K562 (cell line): ENCODE data around the gene FBN1. TPM values are rescaled to one million over a fixed set of nuclear protein-coding genes. Genes with fewer than 3 reads are reported as not detected.

Experiments
- ATAC-seq: fragments of 200-7000 bp; cut with Tn5 transposase; 3 replicates; pipeline ENCODE4 v1.9.1; 2020; ENCODE audit warnings: moderate library complexity
- BruUV-seq: library from RNA; stranded (reverse); fragments of 400-500 nt; replicated peaks from 2 replicates; lab custom pipeline; 2021; lab: Mats Ljungman, UMichigan
- CTCF ChIA-PET: fragments of 300-600 bp; formaldehyde crosslinking; extraction: SDS; loops from one replicate; lab custom pipeline; 2021; ENCODE audit warnings: low intra/inter-chr PET ratio; lab: Yijun Ruan, JAX
- POLR2A ChIA-PET: fragments of 300-600, 350-650 bp; sonication (Branson Sonifier 250); formaldehyde crosslinking; extraction: SDS; loops from one replicate; lab custom pipeline; 2021; ENCODE audit warnings: antibody characterized with exemption, inconsistent platforms; lab: Yijun Ruan, JAX
- DNase-seq, 4 experiments: peaks; one replicate each; pipeline versions ENCODE4 v3.0.0 to v3.0.0-alpha.2; 2011 to 2018; ENCODE audit warnings: low spot score in 3 of 4, mixed read lengths in 3 of 4; ENCODE audit errors: extremely low read depth in 1 of 4
- FAIRE-seq: peaks from 2 replicates; lab custom pipeline; 2011; peaks lifted over from hg19 to GRCh38; lab: Jason Lieb, UNC
- H2AFZ ChIP-seq: 2 replicates; pipeline ENCODE4 v1.6.0; 2011; ENCODE audit warnings: low read depth, low read length, control low read depth, inconsistent platforms
- H3K27ac ChIP-seq: fragments of 200-600 bp; 3 replicates; pipeline ENCODE4 v1.8.0; 2011; ENCODE audit warnings: low read depth, mild to moderate bottlenecking, control low read depth, inconsistent platforms, low read length, moderate library complexity, mixed read lengths; ENCODE audit errors: extremely low read depth
- H3K27me3 ChIP-seq, 2 experiments: fragments of 300-600 bp in 1 of 2; 2 replicates in 1 of 2; 3 replicates in 1 of 2; pipeline versions ENCODE4 v1.6.0 to v1.8.0; 2011; ENCODE audit warnings: inconsistent platforms in 2 of 2, low read length in 2 of 2, mild to moderate bottlenecking in 1 of 2, mixed read lengths in 1 of 2, moderate library complexity in 1 of 2; ENCODE audit not compliant: control insufficient read depth in 2 of 2, insufficient read depth in 2 of 2
- H3K36me3 ChIP-seq: fragments of 300-600 bp; 3 replicates; pipeline ENCODE4 v1.8.0; 2011; ENCODE audit warnings: mild to moderate bottlenecking, low read length, inconsistent platforms; ENCODE audit not compliant: control insufficient read depth, insufficient read depth
- H3K4me1 ChIP-seq, 2 experiments: fragments of 200-600 bp in 1 of 2; replicated peaks in 1 of 2; 2 replicates in 1 of 2; 3 replicates in 1 of 2; pipeline versions ENCODE4 v1.5.1 to v1.8.0; 2011; ENCODE audit warnings: inconsistent platforms in 2 of 2, low read length in 2 of 2, mild to moderate bottlenecking in 1 of 2, mixed read lengths in 1 of 2, moderate library complexity in 1 of 2; ENCODE audit not compliant: control insufficient read depth in 2 of 2, insufficient read depth in 2 of 2
- H3K4me2 ChIP-seq: 2 replicates; pipeline ENCODE4 v1.6.1; 2011; ENCODE audit warnings: low read length, control low read depth, inconsistent platforms, mixed read lengths; ENCODE audit not compliant: insufficient read depth
- H3K4me3 ChIP-seq: fragments of 200-600 bp; sonication (generic), shearing (Covaris generic); 2 replicates; pipeline ENCODE4 v1.5.1; 2016; ENCODE audit warnings: control low read depth, inconsistent platforms
- H3K79me2 ChIP-seq: fragments of 200-600 bp; 3 replicates; pipeline ENCODE4 v1.8.0; 2011; ENCODE audit warnings: low read length, inconsistent platforms; ENCODE audit not compliant: control insufficient read depth, insufficient read depth
- H3K9ac ChIP-seq, 2 experiments: 2 replicates each; pipeline versions ENCODE4 v1.6.0 to v1.6.1; 2011; ENCODE audit warnings: low read depth in 2 of 2, low read length in 2 of 2, control low read depth in 1 of 2, inconsistent platforms in 1 of 2, mild to moderate bottlenecking in 1 of 2, mixed read lengths in 1 of 2; ENCODE audit not compliant: insufficient read depth in 1 of 2
- H3K9me1 ChIP-seq: one replicate; pipeline ENCODE4 v1.6.0; 2011; ENCODE audit warnings: inconsistent platforms, mild to moderate bottlenecking, low read length, moderate library complexity; ENCODE audit not compliant: control insufficient read depth, insufficient read depth
- H3K9me3 ChIP-seq: replicated peaks from 2 replicates; pipeline ENCODE4 v1.5.1; 2011; ENCODE audit warnings: low read depth, low read length, inconsistent platforms; ENCODE audit not compliant: control insufficient read depth, insufficient read depth
- H4K20me1 ChIP-seq: replicated peaks from 2 replicates; pipeline ENCODE4 v1.6.1; 2011; ENCODE audit warnings: low read length, inconsistent platforms, mixed read lengths; ENCODE audit not compliant: control insufficient read depth, insufficient read depth
- GTF2A2 ChIP-seq: IDR thresholded peaks from 2 replicates; pipeline ENCODE4 v1.6.1; 2016; ENCODE audit warnings: mild to moderate bottlenecking, missing genetic modification characterization, missing compliant biosample characterization
- PHTF2 ChIP-seq: fragments of 250-450 bp; sonication (Bioruptor Pico); IDR thresholded peaks from 2 replicates; pipeline ENCODE4 v1.5.0; 2021; ENCODE audit warnings: mild to moderate bottlenecking
- PML ChIP-seq: IDR thresholded peaks from 2 replicates; pipeline ENCODE4 v1.6.1; 2012; ENCODE audit warnings: low read length, inconsistent platforms
- ZFPM2 ChIP-seq: fragments of 250-450 bp; sonication (Bioruptor Pico); IDR thresholded peaks from 2 replicates; pipeline ENCODE4 v1.5.1; 2022; ENCODE audit warnings: mild to moderate bottlenecking
- ZNF354B ChIP-seq: fragments of 250-450 bp; sonication (Bioruptor Pico); IDR thresholded peaks from 2 replicates; pipeline ENCODE4 v1.4.0; 2020
- WGBS: fragments of 100-300 bp; shearing (Covaris generic); methylation state at CpG from one replicate; pipeline ENCODE4 v1.1.6; 2016; ENCODE audit warnings: low coverage, mixed read lengths; ENCODE audit not compliant: insufficient coverage; ENCODE audit errors: missing lambda C conversion rate; 5-methylcytosine and 5-hydroxymethylcytosine counted together
- in situ Hi-C: fragments of 300-500 bp; cut with MboI; formaldehyde crosslinking; loops from 4 replicates; pipeline ENCODE4 v1.15.0; 2018; ENCODE audit warnings: inconsistent platforms, mixed read lengths
- intact Hi-C: fragments of 100-400 bp; cut with micrococcal nuclease; formaldehyde crosslinking; loops from 2 replicates; pipeline ENCODE4 v1.14.2; 2022
- polyA plus RNA-seq, 8 experiments: library from polyadenylated mRNA; depleted of rRNA in 4 of 8; stranded (reverse) in 5 of 8; unstranded in 3 of 8; fragments of >200 nt; fragmentation: Nextera tagmentation in 2 of 8; fragmentation: Illumina TruSeq in 1 of 8; extraction: Ambion mirVana in 2 of 8; extraction: Trizol in 1 of 8; gene quantifications; 2 replicates each; pipeline versions ENCODE4 v1.2.1 to v1.2.3, GENCODE V29; 2011 to 2014; ENCODE audit warnings: inconsistent platforms in 1 of 8, missing spikeins in 1 of 8
- total RNA-seq, 7 experiments: library from RNA; depleted of rRNA in 6 of 7; stranded (reverse); fragments of >200 nt in 6 of 7; fragmentation: Illumina TruSeq in 2 of 7; extraction: Trizol in 2 of 7; gene quantifications; 2 replicates each; pipeline versions ENCODE4 v1.2.1 to v1.2.3, GENCODE V29; 2011 to 2021; ENCODE audit warnings: low replicate concordance in 1 of 7
- TF ChIP-seq, protein P1 (sequence below): sonication (generic); formaldehyde crosslinking; IDR thresholded peaks from 2 replicates; pipeline ENCODE4 v1.8.0; 2022; ENCODE audit warnings: mild to moderate bottlenecking, missing genetic modification reagents
- TF ChIP-seq, protein P2 (sequence below): fragments of 450-650 bp; IDR thresholded peaks from 2 replicates; pipeline ENCODE4 v1.7.1; 2018; ENCODE audit warnings: mild to moderate bottlenecking, low read depth; ENCODE audit not compliant: partially characterized antibody

The FBN1 gene
- total and polyA plus RNA-seq, 9 of the 15 experiments (the other 6 are each of a cell fraction or from before 2014, with no cell fraction given): 0.15 to 1.2 (median 0.60) TPM

DNA sequence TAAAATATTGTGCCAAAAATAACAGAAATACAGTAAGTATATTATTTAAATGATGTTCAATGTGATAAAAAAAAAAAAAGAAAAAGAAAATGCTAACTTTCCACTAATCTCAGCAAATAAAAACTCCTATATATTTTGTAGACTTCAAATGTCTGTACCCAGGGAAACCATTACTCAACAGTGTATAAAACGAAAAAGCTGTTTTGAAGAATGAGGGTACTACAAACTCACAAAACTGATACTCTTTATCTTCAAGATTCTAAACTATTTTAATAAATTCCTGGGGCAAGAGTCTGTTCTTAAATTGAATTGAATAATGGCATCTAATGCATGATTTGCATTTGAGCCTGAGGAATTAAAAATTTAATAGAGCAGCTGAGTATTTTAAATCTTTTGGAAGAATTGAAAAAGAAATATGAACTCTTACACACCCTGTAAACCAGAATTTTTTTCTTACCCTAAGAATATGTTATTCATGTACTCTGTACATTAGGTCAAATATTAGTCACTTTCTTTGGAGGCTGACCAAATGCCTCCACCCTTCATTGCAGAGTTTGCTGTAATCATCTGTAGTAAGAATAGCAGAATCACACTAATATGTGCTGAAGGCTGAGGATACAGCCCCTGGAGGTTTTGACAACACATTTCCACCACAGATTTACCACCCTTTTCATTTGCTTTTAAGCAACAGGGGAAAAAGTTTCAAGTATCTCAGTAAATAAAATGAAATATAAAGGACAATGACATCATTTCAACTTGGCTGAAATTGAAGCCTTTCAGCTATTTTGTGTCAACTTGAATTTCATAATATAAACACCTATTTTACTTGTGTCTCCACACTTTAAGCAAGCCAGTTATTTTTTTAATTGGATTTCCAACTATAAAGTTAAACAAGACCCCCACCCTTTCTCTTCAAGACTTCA, 79.7 kb downstream of the FBN1 start (continued):
- TF ChIP-seq ZNF354B (CRISPR knock-in tag) (no peak), GTF2A2 (tag) (no peak)
- TF ChIP-seq, all 486 proteins: peak for 0

DNA sequence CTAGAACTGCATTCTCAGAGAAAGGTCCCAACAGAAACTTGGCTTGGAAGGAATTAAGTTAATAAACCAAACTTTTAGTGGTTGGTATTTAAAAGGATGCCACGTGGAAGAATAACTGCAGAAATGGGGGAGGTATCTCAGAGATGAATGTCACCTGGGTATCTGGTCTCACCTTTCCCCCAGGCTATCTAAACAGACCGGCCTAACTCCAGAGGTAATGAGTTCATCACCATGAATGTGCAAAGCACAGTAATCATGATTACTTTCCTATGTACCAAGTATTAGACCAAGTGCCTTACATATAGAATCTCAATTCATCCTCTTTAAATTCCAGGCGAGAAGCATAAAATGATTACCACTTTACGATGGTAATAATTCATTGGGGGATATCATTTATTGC, 80.8 kb downstream of the FBN1 start:
- in situ Hi-C loops: no loop called here
- no peaks in the 10 kb centered on the region for H4K20me1 ChIP-seq
- CTCF ChIA-PET: no interaction called here

More for the DNA sequence above, 80.8 kb downstream of the FBN1 start:
- no peaks in the 10 kb centered on the region for H3K27me3 ChIP-seq
- FAIRE-seq (no peak), ATAC-seq (no peak), DNase-seq (no peak)
- intact Hi-C loops: no loop called here
- TF ChIP-seq, protein P1, sequence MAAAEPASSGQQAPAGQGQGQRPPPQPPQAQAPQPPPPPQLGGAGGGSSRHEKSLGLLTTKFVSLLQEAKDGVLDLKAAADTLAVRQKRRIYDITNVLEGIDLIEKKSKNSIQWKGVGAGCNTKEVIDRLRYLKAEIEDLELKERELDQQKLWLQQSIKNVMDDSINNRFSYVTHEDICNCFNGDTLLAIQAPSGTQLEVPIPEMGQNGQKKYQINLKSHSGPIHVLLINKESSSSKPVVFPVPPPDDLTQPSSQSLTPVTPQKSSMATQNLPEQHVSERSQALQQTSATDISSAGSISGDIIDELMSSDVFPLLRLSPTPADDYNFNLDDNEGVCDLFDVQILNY (CRISPR knock-in tag): no peak
- TF ChIP-seq, protein P2, sequence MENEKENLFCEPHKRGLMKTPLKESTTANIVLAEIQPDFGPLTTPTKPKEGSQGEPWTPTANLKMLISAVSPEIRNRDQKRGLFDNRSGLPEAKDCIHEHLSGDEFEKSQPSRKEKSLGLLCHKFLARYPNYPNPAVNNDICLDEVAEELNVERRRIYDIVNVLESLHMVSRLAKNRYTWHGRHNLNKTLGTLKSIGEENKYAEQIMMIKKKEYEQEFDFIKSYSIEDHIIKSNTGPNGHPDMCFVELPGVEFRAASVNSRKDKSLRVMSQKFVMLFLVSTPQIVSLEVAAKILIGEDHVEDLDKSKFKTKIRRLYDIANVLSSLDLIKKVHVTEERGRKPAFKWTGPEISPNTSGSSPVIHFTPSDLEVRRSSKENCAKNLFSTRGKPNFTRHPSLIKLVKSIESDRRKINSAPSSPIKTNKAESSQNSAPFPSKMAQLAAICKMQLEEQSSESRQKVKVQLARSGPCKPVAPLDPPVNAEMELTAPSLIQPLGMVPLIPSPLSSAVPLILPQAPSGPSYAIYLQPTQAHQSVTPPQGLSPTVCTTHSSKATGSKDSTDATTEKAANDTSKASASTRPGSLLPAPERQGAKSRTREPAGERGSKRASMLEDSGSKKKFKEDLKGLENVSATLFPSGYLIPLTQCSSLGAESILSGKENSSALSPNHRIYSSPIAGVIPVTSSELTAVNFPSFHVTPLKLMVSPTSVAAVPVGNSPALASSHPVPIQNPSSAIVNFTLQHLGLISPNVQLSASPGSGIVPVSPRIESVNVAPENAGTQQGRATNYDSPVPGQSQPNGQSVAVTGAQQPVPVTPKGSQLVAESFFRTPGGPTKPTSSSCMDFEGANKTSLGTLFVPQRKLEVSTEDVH: no peak
- no peak for TF ChIP-seq ZFPM2
- no peak for TF ChIP-seq PHTF2
- TF ChIP-seq PML: no peak
- H3K9ac ChIP-seq: no peak overlapping the region
- H2AFZ ChIP-seq: no peak overlapping the region
- H3K9me3 ChIP-seq: no peaks in the 10 kb centered on the region
- H3K4me1 ChIP-seq: no peaks in the 10 kb centered on the region
- WGBS: 19% methylated on average over 4 of the region's 4 CpGs
- no peaks in the 10 kb centered on the region for H3K9me1 ChIP-seq
- BruUV-seq: no TSS peak
- H3K4me3 ChIP-seq: no peak overlapping the region
- H3K79me2 ChIP-seq: no peaks in the 10 kb centered on the region
- no peak overlapping the region for H3K27ac ChIP-seq
- no peaks in the 10 kb centered on the region for H3K36me3 ChIP-seq
- POLR2A ChIA-PET: no interaction called here
- H3K4me2 ChIP-seq: no peak overlapping the region
